GM19397 (cell line): ENCODE results near the gene INTS15.

Source experiments
- ATAC-seq: cut with Tn5 transposase; IDR thresholded peaks from one replicate; pipeline ENCODE4 v1.9.1; 2021; ENCODE audit warnings: mild to moderate bottlenecking, moderate library complexity; ENCODE audit not compliant: unreplicated experiment

INTS15 gene

DNA sequence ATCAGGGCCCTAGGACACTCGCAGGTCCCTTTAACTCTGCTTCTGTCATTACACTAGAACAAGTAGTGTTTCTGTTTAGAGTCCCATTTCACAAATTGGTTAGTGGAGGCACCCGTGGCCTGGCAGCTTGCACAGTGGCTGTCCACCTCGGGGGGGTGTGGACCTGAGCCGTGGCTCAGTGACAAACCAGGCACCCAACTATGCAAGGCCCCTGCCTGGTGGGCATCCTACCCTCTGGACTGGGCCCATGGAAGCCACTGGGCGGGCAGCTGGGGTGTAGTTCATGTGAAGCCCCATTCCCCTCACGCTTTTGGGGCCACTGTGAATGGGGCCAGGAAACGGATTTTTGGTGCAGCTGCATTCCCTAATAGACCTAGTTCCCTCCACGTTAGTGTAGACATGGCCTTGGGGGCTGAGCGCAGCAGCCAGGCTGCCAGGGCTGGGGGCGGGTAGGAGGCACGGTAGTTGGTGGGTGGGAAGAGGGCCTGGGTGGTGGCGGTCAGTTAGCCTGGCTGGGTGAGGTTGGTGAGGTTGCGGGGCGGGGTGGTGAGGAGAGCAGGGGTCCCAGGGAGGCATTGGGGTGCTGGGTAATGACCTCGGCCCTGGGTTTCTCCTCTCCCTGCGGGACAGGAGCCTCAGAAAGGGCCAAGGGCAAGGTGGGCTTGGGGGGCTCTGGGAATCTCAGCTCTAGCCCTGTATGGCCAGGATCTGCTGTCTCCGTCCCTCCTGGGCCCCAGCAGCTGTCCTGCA is 66.0 kb downstream of the INTS15 start:
- no peak for ATAC-seq

GRCh38 chr7:6656413-6656812 is 66.6 kb downstream of the INTS15 start:
- ATAC-seq = no peak
